HepG2 (cell line): Measurements from ENCODE around the gene TRIM67. TPM values are rescaled to one million over a fixed set of nuclear protein-coding genes. Genes with fewer than 3 reads are reported as not detected.

ENCODE experiments used
- CHCHD3 ChIP-seq: sonication (generic); formaldehyde crosslinking; IDR thresholded peaks from 2 replicates; pipeline ENCODE4 v1.8.0; 2022; ENCODE audit warnings: mild to moderate bottlenecking, missing genetic modification reagents, moderate library complexity
- DBP ChIP-seq: sonication (generic); formaldehyde crosslinking; IDR thresholded peaks from 2 replicates; pipeline ENCODE4 v1.4.0; 2020; ENCODE audit warnings: missing genetic modification reagents; ENCODE audit errors: not compliant biosample characterization
- ERF ChIP-seq: IDR thresholded peaks from 2 replicates; pipeline ENCODE4 v1.6.1; 2018; ENCODE audit warnings: missing biosample characterization, missing genetic modification reagents
- FOXA1 ChIP-seq, 2 experiments: fragments of 450-650 bp in 1 of 2; sonication (generic) in 1 of 2; formaldehyde crosslinking in 1 of 2; IDR thresholded peaks; 2 replicates each; pipeline versions ENCODE4 v1.4.0 to v1.6.1; 2016 to 2020; ENCODE audit warnings: missing genetic modification reagents in 1 of 2
- GLI4 ChIP-seq: sonication (generic); formaldehyde crosslinking; IDR thresholded peaks from 2 replicates; pipeline ENCODE4 v1.5.1; 2020; ENCODE audit warnings: missing genetic modification reagents, mild to moderate bottlenecking, moderate library complexity, borderline replicate concordance
- MAX ChIP-seq: IDR thresholded peaks from 2 replicates; pipeline ENCODE4 v1.6.1; 2012; ENCODE audit warnings: inconsistent platforms
- MLXIP ChIP-seq: sonication (generic); formaldehyde crosslinking; IDR thresholded peaks from 2 replicates; pipeline ENCODE4 v1.9.0; 2021; ENCODE audit warnings: missing genetic modification reagents, borderline replicate concordance
- MTERF4 ChIP-seq: sonication (generic); formaldehyde crosslinking; IDR thresholded peaks from 2 replicates; pipeline ENCODE4 v1.8.0; 2023; ENCODE audit warnings: mild to moderate bottlenecking, missing genetic modification reagents
- NFE2 ChIP-seq: sonication (generic); formaldehyde crosslinking; IDR thresholded peaks from 2 replicates; pipeline ENCODE4 v1.4.0; 2020; ENCODE audit warnings: missing genetic modification reagents
- RARA ChIP-seq: IDR thresholded peaks from 2 replicates; pipeline ENCODE4 v1.6.1; 2016; ENCODE audit warnings: missing genetic modification reagents, missing compliant biosample characterization
- RFXAP ChIP-seq: sonication (generic); formaldehyde crosslinking; IDR thresholded peaks from 2 replicates; pipeline ENCODE4 v1.4.0; 2020; ENCODE audit warnings: missing genetic modification reagents, borderline replicate concordance
- WIZ ChIP-seq: sonication (generic); formaldehyde crosslinking; IDR thresholded peaks from 2 replicates; pipeline ENCODE4 v1.5.1; 2020; ENCODE audit warnings: mild to moderate bottlenecking, missing genetic modification reagents
- ZBTB26 ChIP-seq: IDR thresholded peaks from 2 replicates; pipeline ENCODE4 v1.6.1; 2016; ENCODE audit warnings: missing compliant biosample characterization, missing genetic modification reagents, borderline replicate concordance
- ZFP41 ChIP-seq: sonication (generic); formaldehyde crosslinking; IDR thresholded peaks from 2 replicates; pipeline ENCODE4 v1.4.0; 2020; ENCODE audit warnings: mild to moderate bottlenecking, missing genetic modification reagents, borderline replicate concordance
- ZNF512 ChIP-seq: sonication (generic); formaldehyde crosslinking; IDR thresholded peaks from 2 replicates; pipeline ENCODE4 v1.4.0; 2020; ENCODE audit warnings: mild to moderate bottlenecking, missing genetic modification reagents
- ZNF672 ChIP-seq: sonication (generic); formaldehyde crosslinking; IDR thresholded peaks from 2 replicates; pipeline ENCODE4 v1.8.1; 2022; ENCODE audit warnings: missing genetic modification reagents
- ZNF883 ChIP-seq: sonication (generic); formaldehyde crosslinking; IDR thresholded peaks from 2 replicates; pipeline ENCODE4 v1.5.1; 2020; ENCODE audit warnings: mild to moderate bottlenecking, missing genetic modification reagents; ENCODE audit errors: not compliant biosample characterization
- ZXDC ChIP-seq: sonication (generic); formaldehyde crosslinking; IDR thresholded peaks from 2 replicates; pipeline ENCODE4 v1.5.0; 2020; ENCODE audit warnings: mild to moderate bottlenecking, missing genetic modification reagents
- polyA plus RNA-seq, 8 experiments: library from polyadenylated mRNA; depleted of rRNA in 3 of 8; stranded (reverse) in 7 of 8; unstranded in 1 of 8; fragments of >200 nt; fragmentation: Illumina TruSeq in 4 of 8; extraction: Trizol in 4 of 8; gene quantifications; 2 replicates each; pipeline versions ENCODE4 v1.2.1 to v1.2.3, GENCODE V29; 2011 to 2016; ENCODE audit warnings: low read depth in 4 of 8, missing spikeins in 1 of 8, mixed read lengths in 1 of 8; ENCODE audit not compliant: insufficient read depth in 1 of 8
- total RNA-seq, 5 experiments: library from RNA; depleted of rRNA; stranded (reverse); fragments of >200 nt; fragmentation: Illumina TruSeq; extraction: Trizol; gene quantifications; 2 replicates each; pipeline ENCODE4 v1.2.3, GENCODE V29; 2016; ENCODE audit warnings: low read depth in 1 of 5

Gene TRIM67
- total and polyA plus RNA-seq, 2 of the 13 experiments (the other 11 are each of a cell fraction or from before 2014, with no cell fraction given): not detected

- TF ChIP-seq ZNF512 (no peak), ZFP41 (no peak), ZXDC (CRISPR knock-in tag) (peak; percentile 65; the same call in 1 of the 2 replicates), WIZ (CRISPR knock-in tag) (peak; percentile 95), FOXA1 (IDR thresholded peaks at IDR 0.05) (no peak), FOXA1 (CRISPR knock-in tag; IDR thresholded peaks at IDR 0.05) (no peak), MAX (peak; percentile 53), GLI4 (peak; percentile 84; the same call in 1 of the 2 replicates), DBP (peak; percentile 82), ZNF883 (CRISPR knock-in tag) (peak; percentile 77), ERF (CRISPR knock-in tag) (peak; percentile 88), NFE2 (CRISPR knock-in tag) (no peak), RARA (CRISPR knock-in tag) (peak; percentile 62), CHCHD3 (CRISPR knock-in tag) (peak; percentile 95; the same call in 1 of the 2 replicates), RFXAP (CRISPR knock-in tag) (peak; percentile 57; the same call in 1 of the 2 replicates), ZBTB26 (CRISPR knock-in tag) (no peak), MLXIP (CRISPR knock-in tag) (peak; percentile 80), MTERF4 (CRISPR knock-in tag) (peak; percentile 79; the same call in 1 of the 2 replicates), ZNF672 (CRISPR knock-in tag) (no peak)
These were observed 575 bp downstream of the TRIM67 start (continued) for GRCh38 chr1:231162297-231162969.
